Measurements from ENCODE around the gene BCAS3. TPM values are rescaled to one million over a fixed set of nuclear protein-coding genes. Genes with fewer than 3 reads are reported as not detected.

BCAS3 gene
- total RNA-seq, 1 experiment from 2014 or later = 26.3 TPM

- no peak for TF ChIP-seq REST (IDR thresholded peaks at IDR 0.05; ENCODE audit: low read depth)
- TF ChIP-seq TCF7L2 (IDR thresholded peaks at IDR 0.05; ENCODE audit: borderline replicate concordance, extremely low read depth, insufficient read depth, insufficient read length) = no peak
- TF ChIP-seq SP1 (IDR thresholded peaks at IDR 0.05; ENCODE audit: low read depth) = no peak
- no peak for TF ChIP-seq RAD21 (IDR thresholded peaks at IDR 0.05; ENCODE audit: low read depth)
- TF ChIP-seq CBX3 (IDR thresholded peaks at IDR 0.05; ENCODE audit: low read depth) = no peak
- TF ChIP-seq SRF (IDR thresholded peaks at IDR 0.05; ENCODE audit: low read depth) = no peak
These were observed 213.5 kb downstream of the BCAS3 start (continued) for GRCh38 chr17:60891149-60891548.

GRCh38 chr17:60893475-60893874, 215.8 kb downstream of the BCAS3 start:
- H3K9me2 ChIP-seq (ENCODE audit: insufficient read depth) = no peaks in the 10 kb centered on the region
- no peak overlapping the region for H3K4me2 ChIP-seq (ENCODE audit: low read length)
- no peak overlapping the region for H3K9ac ChIP-seq (ENCODE audit: low read length)
- H3K27me3 ChIP-seq (ENCODE audit: insufficient read depth, low read length) = no peaks in the 10 kb centered on the region
- BruUV-seq (replicated peaks) = no TSS peak
- no peaks in the 10 kb centered on the region for H4K20me1 ChIP-seq (ENCODE audit: insufficient read depth)
- no peak overlapping the region for H3K4me3 ChIP-seq (replicated peaks in 1 of 2; ENCODE audit: low read depth in 1 of 2, low read length in 2 of 2)
- ChIA-PET RAD21 (ENCODE audit: low non-redundant PET in 1 of 2, low total read pairs in 2 of 2, uncharacterized antibody in 2 of 2, unreplicated experiment in 2 of 2) (no interaction called here), CTCF (no interaction called here), POLR2A (no interaction called here)
- no peak for ATAC-seq
- no peaks in the 10 kb centered on the region for H3K36me3 ChIP-seq (ENCODE audit: control insufficient read depth in 1 of 2, insufficient read depth in 2 of 2, low read length in 2 of 2)
- intact Hi-C loops (cut with micrococcal nuclease) = loop anchor here (1.0 kb wide), 1 partner anchor 17 kb away; no protein-coding TSS in a partner anchor
- H3K4me1 ChIP-seq (ENCODE audit: control insufficient read depth in 1 of 2, insufficient read depth in 2 of 2, low read length in 2 of 2) = 0 out of 4 replicates have a peak, but pooled peaks cover 0 to 1% of the 10 kb centered on the region in 2 experiments
- H2AFZ ChIP-seq (ENCODE audit: low read depth, low read length, poor library complexity, severe bottlenecking) = no peak overlapping the region
- H3K9me3 ChIP-seq (ENCODE audit: control insufficient read depth in 1 of 2, insufficient read depth in 1 of 2, low read depth in 1 of 2, low read length in 2 of 2) = no peaks in the 10 kb centered on the region
- H3K27ac ChIP-seq (ENCODE audit: low read depth, low read length) = no peak overlapping the region
- no peaks in the 10 kb centered on the region for H3K79me2 ChIP-seq (ENCODE audit: insufficient read depth, low read length)
- TF ChIP-seq RAD21 (IDR thresholded peaks at IDR 0.05; ENCODE audit: low read depth) = no peak
- no peak for DNase-seq (ENCODE audit: low read depth, low spot score)

Data from HCT116 (cell line).